HG02678 (cell line): ENCODE results near the gene RAB13.

Source experiments
- ATAC-seq: cut with Tn5 transposase; IDR thresholded peaks from one replicate; pipeline ENCODE4 v1.9.1; 2021; ENCODE audit warnings: mild to moderate bottlenecking, moderate library complexity; ENCODE audit not compliant: unreplicated experiment

Gene RAB13

DNA sequence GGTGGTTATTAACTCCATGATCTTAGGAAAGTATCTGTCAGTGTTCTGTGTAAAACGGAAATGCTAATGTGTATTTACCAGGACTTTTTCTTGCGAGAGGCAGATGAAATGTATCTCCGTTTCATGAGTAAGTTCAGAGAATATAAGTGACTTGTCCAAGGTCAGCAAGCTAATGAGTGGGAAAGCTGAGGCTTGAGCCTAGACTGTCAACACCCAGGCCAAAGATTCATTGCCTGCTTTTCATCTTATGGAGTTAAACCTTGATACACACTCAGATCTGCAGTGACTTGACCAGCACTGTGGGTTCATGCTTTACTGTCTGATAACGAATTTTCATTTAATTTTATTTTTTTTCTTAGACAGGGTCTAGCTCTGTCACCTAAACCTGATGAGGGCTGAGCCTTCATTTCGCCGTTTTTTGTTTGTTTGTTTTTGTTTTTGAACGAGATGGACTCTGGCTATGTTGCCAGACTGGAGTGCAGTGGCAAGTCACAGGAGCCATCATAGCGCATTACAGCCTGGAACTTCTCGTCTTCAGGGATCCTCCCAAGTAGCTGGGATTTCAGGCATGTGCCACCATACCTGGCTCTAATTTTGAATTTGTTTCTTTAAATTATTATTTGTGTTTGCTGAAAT is 7.7 kb downstream of the RAB13 start:
- no peak for ATAC-seq

DNA sequence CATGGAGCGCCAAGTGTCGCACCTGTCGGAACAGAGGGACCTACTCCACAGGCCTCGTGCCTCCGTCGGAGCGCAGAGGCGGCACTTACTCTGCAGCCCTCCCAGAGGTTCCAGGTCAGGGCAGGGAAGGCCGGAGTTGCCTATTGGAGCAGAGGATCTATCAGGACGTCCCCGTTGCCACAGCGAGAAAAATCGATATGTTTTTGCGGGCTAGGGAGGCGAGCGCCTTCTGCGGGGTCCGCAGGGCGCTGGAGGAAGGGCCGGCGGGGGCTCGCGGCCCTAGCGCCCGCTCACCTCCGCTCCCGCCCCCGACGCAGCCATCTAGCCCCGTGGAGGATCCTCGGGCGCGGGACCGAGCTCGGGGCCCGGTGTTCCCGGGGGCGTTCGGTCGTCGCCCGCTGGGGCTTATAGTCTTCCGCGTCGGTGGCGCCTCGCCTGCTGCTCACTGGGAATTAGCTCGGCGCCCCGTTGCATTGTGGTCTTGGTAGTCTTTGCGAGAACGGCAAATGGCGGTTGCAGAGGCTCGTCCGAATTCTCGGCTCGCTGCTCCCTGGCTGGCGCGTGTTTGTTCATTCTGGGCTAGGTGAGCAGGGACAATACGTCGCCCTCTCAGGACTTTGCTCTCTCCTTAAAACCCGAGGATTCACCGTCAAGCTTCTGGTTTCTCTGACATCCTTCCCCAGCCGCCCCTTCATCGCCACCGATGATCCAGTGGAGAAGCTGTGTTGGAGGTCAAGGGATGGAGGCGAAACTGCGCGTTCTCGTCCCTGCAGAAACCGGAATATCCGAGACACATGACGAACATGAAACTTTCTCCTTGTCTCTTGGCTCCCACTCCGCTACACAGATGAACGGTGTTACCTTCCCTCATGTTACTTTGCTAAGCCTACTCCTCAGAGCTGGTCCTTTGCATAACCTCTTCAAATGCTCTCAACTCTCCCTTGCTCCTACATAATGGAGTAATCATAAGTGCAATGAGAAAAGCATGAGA is 8.6 kb downstream of the RAB13 start, which contains the start of gene JTB:
TSS of gene JTB (minus strand) at position 425 of the 991 bp plus-strand sequence. CDS start at position 3, 422 bp downstream.
- ATAC-seq: peak; percentile 83

DNA sequence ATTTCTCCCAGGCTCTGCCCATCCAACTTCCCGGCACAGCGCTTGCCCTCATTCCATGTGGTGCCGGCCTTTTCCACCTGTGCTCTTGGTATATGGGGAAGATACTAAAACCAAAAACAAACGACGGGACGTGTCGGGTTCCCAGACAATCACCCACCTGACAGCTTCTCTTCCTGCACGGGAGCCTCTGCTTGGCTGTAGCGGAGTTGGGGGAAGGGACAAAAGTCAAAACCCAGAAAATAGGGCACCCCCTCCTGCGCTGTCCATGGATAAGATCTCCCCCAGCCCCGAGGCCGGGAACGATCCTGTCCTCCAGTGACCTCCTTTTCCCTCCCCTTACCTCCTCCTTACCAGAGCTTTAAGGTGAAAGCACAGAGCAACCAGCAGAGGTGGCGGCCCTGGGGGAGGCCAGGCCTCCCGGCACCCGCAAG is 9.3 kb downstream of the RAB13 start:
- no peak for ATAC-seq

DNA sequence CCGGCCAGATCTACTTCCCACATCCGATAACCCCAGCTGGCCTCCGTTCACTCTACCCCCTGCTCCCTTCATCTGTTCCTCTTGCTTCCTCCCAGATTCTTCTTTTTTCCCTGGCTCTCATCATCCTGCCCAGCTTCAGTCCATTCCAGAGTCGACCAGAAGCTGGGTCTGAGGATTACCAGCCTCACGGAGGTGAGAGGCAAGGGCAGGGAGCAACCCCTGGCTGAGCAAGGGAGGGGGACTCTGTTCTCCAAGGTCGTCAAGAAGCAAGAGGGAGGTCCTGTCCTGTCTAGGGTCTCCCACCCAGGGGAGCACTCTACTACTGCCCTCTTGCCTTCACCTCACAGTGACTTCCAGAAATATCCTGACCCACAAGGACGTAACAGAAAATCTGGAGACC is 12.6 kb downstream of the RAB13 start:
- ATAC-seq: no peak

DNA sequence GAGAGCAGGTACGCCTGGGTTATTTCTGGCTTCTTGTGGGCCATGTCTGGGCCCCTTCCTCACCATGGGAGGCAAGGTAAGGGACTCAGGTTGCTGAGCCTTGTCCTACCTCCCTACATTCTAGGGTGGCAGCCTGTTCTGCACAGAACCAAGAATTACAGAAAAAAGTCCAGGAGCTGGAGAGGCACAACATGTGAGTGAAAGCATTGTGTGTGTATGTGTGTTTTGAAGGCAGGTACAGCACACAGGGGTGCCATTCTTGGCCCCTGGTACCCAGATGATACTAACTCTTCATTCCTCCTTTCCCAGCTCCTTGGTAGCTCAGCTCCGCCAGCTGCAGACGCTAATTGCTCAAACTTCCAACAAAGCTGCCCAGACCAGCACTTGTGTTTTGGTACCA is 13.1 kb downstream of the RAB13 start:
- ATAC-seq: no peak

DNA sequence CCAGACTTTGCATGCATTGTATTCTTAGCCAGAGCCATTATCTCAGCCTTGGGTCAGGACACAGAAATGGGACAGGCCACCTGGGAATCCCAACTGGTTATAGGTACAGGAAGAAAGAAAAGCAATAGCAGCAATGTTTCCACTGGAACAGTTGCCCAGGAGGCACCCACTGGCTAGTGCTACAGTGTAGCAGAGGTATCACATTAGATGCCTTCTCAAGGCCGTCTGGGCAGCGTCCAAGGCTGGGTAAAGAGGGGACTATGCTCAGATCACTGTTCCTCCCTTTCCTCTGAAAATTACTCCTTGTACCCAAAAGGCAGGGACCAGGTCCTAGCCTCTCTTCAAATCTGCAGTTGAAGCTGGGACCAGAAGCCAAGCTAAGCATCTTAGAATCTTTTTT is 15.8 kb downstream of the RAB13 start:
- ATAC-seq: no peak

DNA sequence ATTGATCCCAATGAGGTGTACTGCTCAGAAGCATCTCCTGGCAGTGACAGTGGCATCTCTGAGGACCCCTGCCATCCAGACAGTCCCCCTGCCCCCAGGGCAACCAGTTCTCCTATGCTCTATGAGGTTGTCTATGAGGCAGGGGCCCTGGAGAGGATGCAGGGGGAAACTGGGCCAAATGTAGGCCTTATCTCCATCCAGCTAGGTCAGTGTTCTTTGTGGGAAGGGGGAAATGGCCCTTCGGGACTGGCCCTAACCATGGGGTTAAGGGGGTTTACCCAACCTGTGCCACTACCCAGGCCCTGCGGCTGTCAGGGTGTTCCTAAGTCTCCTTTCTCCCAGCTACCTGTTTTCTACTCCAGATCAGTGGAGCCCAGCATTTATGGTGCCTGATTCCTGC is 17.2 kb downstream of the RAB13 start:
- ATAC-seq: no peak

DNA sequence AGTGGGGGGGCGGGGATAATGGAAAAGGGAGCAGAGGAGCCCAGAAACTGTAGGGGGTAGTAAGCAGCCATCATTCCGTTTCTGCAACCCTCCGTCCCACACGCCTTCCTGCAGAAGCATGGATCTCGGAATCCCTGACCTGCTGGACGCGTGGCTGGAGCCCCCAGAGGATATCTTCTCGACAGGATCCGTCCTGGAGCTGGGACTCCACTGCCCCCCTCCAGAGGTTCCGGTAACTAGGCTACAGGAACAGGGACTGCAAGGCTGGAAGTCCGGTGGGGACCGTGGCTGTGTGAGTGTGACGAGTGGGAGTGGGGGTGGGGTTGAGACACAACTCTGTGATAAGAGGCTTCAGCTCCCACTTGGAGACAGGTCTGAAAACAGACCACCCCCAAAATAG is 17.7 kb downstream of the RAB13 start:
- ATAC-seq: no peak

DNA sequence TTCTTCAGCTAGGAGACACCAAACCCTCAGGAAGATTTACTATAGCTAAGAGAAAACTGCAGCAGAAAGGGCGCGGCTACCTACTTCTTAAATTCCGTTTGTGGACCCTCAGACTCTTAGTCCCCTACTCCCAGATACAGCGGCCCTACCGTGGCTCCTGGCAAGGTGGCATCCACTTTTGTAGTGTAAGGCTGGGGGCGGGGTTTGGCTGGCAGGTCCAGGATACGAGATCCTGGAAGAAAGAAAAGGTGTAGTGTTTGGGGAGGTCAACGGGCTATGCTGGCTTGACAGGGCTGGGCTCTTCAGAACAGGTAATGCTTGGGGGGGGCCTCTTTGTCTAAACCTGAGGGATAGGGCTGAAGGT is 18.2 kb downstream of the RAB13 start:
- no peak for ATAC-seq

DNA sequence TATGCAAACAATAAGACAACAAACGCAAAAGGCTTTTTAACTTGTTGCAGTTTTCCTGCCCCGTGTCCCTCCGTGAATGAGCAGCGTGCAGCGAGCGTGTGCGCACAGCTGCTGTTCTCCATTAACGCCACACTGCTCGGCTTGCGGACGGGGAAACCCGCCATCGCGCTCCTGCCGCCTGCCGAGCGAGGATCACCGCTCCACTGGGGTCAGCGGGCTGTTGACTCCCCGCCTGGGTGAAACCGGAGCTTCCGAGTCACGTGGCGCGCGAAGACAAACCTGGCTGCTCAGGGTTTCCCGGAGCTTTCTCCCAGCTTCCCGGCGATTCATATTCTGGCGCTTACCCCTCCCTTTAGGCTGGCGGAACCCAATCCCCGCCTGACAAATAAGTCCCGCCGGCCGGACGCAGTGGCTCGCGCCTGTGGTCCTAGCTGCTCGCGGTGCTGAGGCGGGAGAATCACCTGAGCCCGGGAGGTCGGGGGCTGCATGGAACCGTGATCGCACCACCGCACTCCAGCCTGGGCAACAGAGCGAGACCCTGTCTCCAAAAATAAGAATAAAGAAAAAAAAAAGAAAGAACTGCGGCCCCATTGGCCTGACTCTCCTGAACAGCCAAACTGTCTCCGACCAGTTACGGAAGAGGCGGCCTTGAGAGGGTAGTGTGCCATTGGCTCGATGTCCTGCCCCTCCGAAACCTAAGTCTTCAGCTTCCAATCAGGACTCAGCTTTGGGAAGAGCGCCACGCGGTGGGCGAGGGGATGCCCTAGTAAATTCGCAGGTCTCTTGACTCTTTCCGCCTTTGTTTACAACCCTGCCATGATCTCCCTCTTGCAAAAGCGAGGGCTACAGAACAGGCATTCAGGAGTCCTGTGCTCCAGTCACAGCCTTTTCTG is 18.8 kb downstream of the RAB13 start, which contains the start of gene CREB3L4:
TSS of gene CREB3L4 (plus strand) at position 796 of the 893 bp plus-strand sequence. CDS start 624 bp downstream, outside the sequence.
- peak; percentile 74 for ATAC-seq

DNA sequence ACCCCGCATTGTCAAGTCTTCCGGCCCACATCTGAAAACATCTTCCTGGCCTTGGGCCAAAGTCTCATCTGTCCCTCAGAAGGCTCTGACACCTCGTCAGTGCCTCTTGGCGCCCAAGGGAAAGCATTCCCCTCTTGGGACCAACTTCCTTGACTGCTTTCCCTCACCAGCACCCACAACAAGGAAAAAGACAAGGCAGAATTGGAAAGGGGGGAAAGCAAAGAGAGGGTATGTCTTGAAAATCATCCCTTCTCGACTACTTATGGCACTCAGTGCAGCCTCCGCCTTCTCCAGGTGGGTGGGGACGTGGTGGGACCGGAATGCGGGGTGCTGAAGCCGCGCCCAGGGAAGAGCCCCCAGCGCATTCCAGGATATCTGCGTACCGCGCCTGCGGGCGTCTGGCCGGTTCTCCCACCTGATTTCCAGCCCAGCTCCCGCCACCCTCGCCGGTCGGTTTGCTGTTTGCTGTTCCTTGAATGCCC is 22.2 kb downstream of the RAB13 start:
- no peak for ATAC-seq

DNA sequence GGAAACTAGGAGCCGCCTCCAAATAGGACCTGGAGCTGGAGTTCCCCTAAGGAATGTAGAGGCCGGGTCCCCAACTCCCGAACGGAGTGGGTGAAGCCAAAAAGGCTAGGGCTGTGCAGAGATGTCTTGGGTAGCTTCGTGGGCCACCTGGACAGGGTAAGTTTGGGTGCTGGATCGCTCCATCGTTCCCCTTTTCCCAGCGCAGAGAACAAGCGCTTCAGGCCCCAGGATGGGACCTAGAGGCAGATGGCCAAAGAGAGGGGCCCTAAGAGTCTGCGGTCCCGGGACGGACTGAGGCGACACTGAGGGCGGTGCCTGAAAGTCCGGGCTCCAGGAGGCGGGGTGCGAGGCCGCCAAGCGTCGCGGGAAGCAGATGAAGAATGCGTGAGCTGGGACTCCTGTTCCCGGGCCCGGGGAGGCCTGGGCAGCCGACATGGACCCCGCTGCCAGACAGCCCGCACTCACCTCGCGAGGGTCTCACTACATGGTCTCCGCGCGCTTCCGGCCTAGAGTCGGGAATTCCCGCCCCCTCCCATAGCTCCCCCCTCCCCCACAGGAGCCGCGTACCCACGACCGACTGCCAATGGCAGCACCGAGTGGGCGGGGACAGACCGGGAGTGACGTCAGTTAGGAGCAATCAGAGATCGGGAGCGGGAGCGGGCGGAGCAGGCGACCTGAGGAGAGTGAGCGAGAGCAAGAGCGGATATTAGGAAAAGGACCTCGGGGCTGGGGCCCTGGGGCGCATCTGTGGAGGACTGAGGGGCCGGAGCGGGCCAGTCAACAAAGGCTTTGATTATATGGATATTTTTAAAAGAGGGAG is 22.9 kb downstream of the RAB13 start, which contains the start of gene SLC39A1:
TSS of gene SLC39A1 (minus strand) at position 508 of the 820 bp plus-strand sequence. CDS start 822 bp downstream, outside the sequence.
- peak; percentile 52 for ATAC-seq

DNA sequence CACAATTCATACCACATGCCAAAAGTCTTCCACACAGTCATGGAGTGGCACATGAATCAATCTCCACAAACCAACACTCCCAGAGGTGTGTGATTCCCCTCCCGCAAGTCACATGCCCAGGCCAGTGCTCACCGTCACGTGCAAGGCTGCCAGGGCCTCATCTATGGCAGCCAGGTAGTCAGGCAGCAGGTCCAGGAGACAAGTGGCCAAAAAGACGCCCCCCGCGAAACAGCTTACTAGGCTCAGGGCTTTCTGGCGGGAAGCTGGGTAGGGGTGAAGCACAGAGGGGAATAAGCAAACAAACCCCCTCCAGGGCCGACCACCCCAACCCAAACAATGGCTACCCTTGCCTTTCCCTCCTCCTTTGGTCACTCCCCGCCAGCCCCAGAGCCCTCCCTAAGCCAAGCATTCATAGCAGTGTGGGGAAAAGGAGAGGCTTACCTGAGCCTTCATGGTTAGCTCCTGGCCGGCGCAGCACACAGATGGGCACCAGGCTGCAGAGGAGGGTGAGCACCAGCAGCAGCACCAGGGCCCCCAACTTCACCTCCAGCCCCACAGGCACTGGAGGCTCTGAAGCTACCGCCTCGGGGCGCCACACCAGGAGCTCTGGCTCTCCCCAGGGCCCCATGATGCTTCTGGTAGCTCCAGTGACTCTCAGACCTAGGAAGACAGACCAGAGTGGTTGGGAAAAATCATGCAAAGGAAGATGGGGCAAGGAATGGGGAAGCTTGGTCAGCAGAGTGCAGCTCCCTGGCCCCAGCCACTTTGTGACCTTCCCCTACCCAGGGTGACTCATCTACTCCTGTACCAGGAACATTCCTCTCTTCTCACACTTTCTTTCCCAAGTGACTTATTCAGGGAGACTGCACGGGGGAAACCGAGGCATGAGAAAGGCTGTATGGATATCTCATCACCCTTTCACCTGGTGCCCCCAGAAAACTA is 23.8 kb downstream of the RAB13 start:
- ATAC-seq: no peak

DNA sequence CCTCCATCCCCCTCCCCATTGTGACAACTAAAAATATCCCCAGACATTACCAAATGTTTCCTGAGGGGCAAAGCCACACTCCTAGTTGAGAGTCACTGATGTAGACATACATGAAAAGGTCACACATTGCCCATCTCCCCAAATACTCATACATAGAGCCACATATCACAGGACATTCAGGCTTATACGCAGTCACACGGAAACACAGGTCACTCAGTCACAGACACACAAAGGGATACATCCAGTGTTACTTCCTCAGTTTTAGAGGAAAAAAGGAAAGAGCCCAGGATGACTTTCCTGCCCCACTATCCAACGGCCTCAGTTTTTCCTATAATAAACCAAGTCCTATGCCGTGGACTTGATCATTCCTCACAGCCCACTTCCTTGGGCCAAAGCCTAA is 24.7 kb downstream of the RAB13 start:
- no peak for ATAC-seq

DNA sequence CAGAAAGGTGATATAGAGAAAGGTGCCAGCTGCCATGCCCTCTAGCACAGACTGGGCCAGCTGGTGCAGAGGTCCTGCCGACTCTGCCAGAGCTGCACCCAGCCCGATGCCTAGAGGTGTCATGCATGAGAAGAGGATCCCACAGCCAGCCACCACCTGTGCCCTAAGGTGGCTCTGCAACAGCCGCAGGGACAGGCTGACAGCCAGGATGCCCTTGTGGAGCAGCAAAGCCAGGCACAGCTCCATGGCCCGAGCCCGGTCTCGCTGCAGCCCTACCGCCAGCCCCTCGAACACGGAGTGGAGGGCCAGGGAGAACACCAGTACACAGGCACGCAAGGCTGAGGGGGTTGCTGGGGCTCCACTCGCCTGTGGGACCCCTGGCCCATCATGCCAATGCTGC is 25.9 kb downstream of the RAB13 start:
- no peak for ATAC-seq

DNA sequence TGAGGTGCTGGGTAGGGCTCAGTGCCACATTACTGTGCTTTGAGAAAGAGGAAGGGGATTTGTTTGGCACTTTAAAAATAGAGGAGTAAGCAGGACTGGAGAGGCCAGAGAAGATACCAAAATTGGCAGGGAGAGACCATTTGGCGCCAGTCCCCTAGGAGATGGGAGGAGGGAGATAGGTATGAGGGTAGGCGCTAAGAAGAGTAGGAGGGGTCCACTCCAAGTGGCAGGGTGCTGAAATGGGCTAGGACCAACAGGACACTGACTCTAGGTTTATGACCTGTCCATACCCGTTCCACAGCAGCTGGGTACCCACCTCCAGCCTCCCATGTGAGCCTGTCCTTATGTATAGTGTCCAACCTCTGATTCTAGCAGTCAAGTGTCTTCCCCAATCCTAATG is 26.7 kb downstream of the RAB13 start:
- ATAC-seq: no peak

DNA sequence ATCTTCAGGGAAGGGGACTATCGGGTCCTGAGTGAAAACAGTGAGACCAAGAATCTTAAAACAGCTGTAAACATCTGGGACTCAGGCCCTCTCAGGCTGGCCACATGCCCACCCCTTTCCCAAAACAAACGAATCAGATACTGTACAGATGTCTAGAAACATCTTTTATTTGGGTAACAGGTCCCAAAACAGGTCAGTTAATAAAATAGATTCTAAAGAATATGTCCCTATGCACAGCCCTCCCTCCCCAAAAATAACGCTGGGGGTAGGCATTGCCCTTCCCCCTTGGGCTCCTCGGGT is 27.2 kb downstream of the RAB13 start:
- ATAC-seq: no peak

DNA sequence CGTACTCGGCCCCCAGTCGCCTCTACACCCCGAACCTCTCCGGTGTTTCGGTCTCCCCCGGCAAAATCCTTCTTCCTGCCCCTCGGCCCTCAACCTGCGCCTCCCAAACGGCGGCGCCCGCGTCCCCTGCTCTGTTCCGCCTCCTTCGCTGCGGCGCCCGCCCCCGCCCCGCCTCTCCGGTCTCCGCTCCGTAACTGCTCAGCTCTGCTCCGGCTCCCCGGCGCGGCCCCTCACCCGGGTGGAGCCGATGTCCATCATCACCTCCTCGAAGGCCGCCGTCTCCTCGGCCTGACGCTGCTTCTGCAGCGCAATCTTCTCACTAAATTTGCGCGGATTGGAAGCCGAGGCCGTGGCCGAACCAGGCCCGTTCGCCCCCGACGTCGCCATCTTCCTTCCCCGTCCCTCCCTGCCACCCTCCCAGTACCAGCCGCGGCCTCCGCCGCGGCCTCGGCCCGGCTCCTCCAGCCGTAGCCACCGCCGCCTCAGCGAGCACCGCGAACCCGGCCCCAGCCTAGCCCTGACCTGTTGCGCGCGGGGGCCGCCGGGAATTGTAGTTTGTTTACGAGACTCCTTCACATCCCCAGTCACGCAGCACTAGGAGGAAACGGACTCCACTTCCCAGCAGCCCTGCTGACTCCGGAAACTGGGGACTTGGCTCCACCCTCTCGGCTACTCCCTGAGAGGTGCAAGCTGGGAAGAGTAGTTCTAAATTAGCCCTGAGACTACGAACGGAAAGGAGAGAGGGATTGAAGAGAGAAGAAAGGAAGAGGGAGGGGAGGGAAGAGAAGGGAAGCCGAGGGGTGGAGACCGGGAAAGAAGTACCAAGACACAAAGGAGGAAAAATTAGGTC is 27.8 kb downstream of the RAB13 start, which contains the start of gene CRTC2:
TSS of gene CRTC2 (minus strand) at position 502 of the 850 bp plus-strand sequence. CDS start at position 387, 115 bp downstream.
- ATAC-seq: peak; percentile 80
